ENCODE data around the gene SERGEF. TPM values are rescaled to one million over a fixed set of nuclear protein-coding genes. Genes with fewer than 3 reads are reported as not detected.

Gene SERGEF
- total RNA-seq, 1 donor from 2014 or later = 27.0 TPM

- TF ChIP-seq, protein P1, sequence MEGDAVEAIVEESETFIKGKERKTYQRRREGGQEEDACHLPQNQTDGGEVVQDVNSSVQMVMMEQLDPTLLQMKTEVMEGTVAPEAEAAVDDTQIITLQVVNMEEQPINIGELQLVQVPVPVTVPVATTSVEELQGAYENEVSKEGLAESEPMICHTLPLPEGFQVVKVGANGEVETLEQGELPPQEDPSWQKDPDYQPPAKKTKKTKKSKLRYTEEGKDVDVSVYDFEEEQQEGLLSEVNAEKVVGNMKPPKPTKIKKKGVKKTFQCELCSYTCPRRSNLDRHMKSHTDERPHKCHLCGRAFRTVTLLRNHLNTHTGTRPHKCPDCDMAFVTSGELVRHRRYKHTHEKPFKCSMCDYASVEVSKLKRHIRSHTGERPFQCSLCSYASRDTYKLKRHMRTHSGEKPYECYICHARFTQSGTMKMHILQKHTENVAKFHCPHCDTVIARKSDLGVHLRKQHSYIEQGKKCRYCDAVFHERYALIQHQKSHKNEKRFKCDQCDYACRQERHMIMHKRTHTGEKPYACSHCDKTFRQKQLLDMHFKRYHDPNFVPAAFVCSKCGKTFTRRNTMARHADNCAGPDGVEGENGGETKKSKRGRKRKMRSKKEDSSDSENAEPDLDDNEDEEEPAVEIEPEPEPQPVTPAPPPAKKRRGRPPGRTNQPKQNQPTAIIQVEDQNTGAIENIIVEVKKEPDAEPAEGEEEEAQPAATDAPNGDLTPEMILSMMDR (IDR thresholded peaks at IDR 0.05; ENCODE audit: insufficient read depth, low read length, poor library complexity, severe bottlenecking) = no peak
- Histone ChIP-seq H3K27me3 (ENCODE audit: control insufficient read depth, insufficient read depth, low read length) (no peaks in the 10 kb centered on the region), H3K36me3 (ENCODE audit: control insufficient read depth, insufficient read depth, low read length) (peaks cover 1% of the 10 kb centered on the region), H3K4me3 (ENCODE audit: low read depth, low read length) (no peak overlapping the region)
- DNase-seq (ENCODE audit: low read depth) = no peak
These were observed 36.2 kb downstream of the SERGEF start for GRCh38 chr11:17976651-17977050.

GRCh38 chr11:17974246-17974645 lies 38.6 kb downstream of the SERGEF start:
- H3K36me3 ChIP-seq (ENCODE audit: control insufficient read depth, insufficient read depth, low read length) = peaks cover 1% of the 10 kb centered on the region
- no peak for DNase-seq (ENCODE audit: low read depth)
- H3K4me3 ChIP-seq (ENCODE audit: low read depth, low read length) = no peak overlapping the region
- TF ChIP-seq, protein P1 (IDR thresholded peaks at IDR 0.05; ENCODE audit: insufficient read depth, low read length, poor library complexity, severe bottlenecking) = no peak
- no peaks in the 10 kb centered on the region for H3K27me3 ChIP-seq (ENCODE audit: control insufficient read depth, insufficient read depth, low read length)

DNA sequence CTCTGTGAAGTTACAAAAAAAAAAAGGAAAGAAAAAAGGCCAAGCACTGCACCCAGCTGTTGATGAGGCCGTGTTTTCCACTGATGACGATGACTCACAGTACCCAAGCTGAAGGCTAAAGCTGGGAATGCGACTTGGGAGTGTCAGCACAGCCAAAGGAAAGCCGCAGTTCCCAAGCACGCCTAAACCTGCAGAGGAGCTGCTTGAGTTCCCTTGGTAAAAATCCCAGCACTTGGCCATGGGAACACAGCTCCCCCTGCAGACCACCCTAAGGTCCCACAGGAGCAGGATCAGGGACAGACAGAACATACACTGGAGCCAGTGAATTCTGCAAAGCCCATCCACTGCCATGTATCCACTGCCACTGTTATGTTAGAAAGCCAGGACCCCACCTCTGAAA lies 39.9 kb downstream of the SERGEF start:
- Histone ChIP-seq H3K27me3 (ENCODE audit: control insufficient read depth, insufficient read depth, low read length) (no peaks in the 10 kb centered on the region), H3K4me3 (ENCODE audit: low read depth, low read length) (no peak overlapping the region), H3K36me3 (ENCODE audit: control insufficient read depth, insufficient read depth, low read length) (peaks cover 1% of the 10 kb centered on the region)
- TF ChIP-seq, protein P1 (IDR thresholded peaks at IDR 0.05; ENCODE audit: insufficient read depth, low read length, poor library complexity, severe bottlenecking) = peak; percentile 64
- DNase-seq (ENCODE audit: low read depth) = peak; percentile 38

- H3K36me3 ChIP-seq (ENCODE audit: control insufficient read depth, insufficient read depth, low read length) = no peaks in the 10 kb centered on the region
- no peak overlapping the region for H3K4me3 ChIP-seq (ENCODE audit: low read depth, low read length)
- DNase-seq (ENCODE audit: low read depth) = no peak
- TF ChIP-seq, protein P1 (IDR thresholded peaks at IDR 0.05; ENCODE audit: insufficient read depth, low read length, poor library complexity, severe bottlenecking) = no peak
- no peaks in the 10 kb centered on the region for H3K27me3 ChIP-seq (ENCODE audit: control insufficient read depth, insufficient read depth, low read length)
These were observed 44.6 kb downstream of the SERGEF start for GRCh38 chr11:17968206-17968605.

- no peak overlapping the region for H3K4me3 ChIP-seq (ENCODE audit: low read depth, low read length)
These were observed 45.2 kb downstream of the SERGEF start for GRCh38 chr11:17967661-17968060.

GRCh38 chr11:17960091-17960490 lies 52.8 kb downstream of the SERGEF start:
- TF ChIP-seq, protein P1 (IDR thresholded peaks at IDR 0.05; ENCODE audit: insufficient read depth, low read length, poor library complexity, severe bottlenecking) = no peak
- Histone ChIP-seq H3K4me3 (ENCODE audit: low read depth, low read length) (no peak overlapping the region), H3K27me3 (ENCODE audit: control insufficient read depth, insufficient read depth, low read length) (no peaks in the 10 kb centered on the region), H3K36me3 (ENCODE audit: control insufficient read depth, insufficient read depth, low read length) (no peaks in the 10 kb centered on the region)
- DNase-seq (ENCODE audit: low read depth) = no peak

More at GRCh38 chr11:17967661-17968060, 45.2 kb downstream of the SERGEF start:
- TF ChIP-seq, protein P1 (IDR thresholded peaks at IDR 0.05; ENCODE audit: insufficient read depth, low read length, poor library complexity, severe bottlenecking) = no peak
- Histone ChIP-seq H3K36me3 (ENCODE audit: control insufficient read depth, insufficient read depth, low read length) (no peaks in the 10 kb centered on the region), H3K27me3 (ENCODE audit: control insufficient read depth, insufficient read depth, low read length) (no peaks in the 10 kb centered on the region)
- no peak for DNase-seq (ENCODE audit: low read depth)
